Mesodermal cell (in vitro differentiated cells): ENCODE data around the gene SLC44A5.
"Not testable (repeated sequence)": the region's sequence is repeated elsewhere in the genome, so short reads cannot be mapped to it uniquely, and the experiment has no call there.

Experiments used
- H3K27ac ChIP-seq: 2 replicates; pipeline ENCODE4 v1.7.0; 2013; ENCODE audit warnings: mild to moderate bottlenecking, low read depth, low read length, moderate library complexity; ENCODE audit not compliant: severe bottlenecking
- H3K36me3 ChIP-seq: 2 replicates; pipeline ENCODE4 v1.7.1; 2013; ENCODE audit warnings: mild to moderate bottlenecking, low read length, moderate library complexity; ENCODE audit not compliant: control insufficient read depth, insufficient read depth
- H3K4me1 ChIP-seq: one replicate; pipeline ENCODE4 v1.7.1; 2013; ENCODE audit warnings: mild to moderate bottlenecking, low read length; ENCODE audit not compliant: insufficient read depth, control insufficient read depth, poor library complexity, severe bottlenecking
- H3K4me3 ChIP-seq: 2 replicates; pipeline ENCODE4 v1.7.0; 2013; ENCODE audit warnings: low read length, control low read depth, mild to moderate bottlenecking; ENCODE audit not compliant: insufficient read depth, poor library complexity, severe bottlenecking; ENCODE audit errors: extremely low read depth
- H3K9me3 ChIP-seq: 2 replicates; pipeline ENCODE4 v1.7.1; 2013; ENCODE audit warnings: mild to moderate bottlenecking, low read length, moderate library complexity; ENCODE audit not compliant: control insufficient read depth
- WGBS, 2 experiments: methylation state at CpG; one replicate each; pipeline ENCODE4 v1.1.5; 2013; ENCODE audit warnings: missing lambda C conversion rate in 2 of 2; ENCODE audit not compliant: insufficient coverage in 2 of 2; 5-methylcytosine and 5-hydroxymethylcytosine counted together

Gene SLC44A5

GRCh38 chr1:75375476-75376447, 235.2 kb downstream of the SLC44A5 start:
- Histone ChIP-seq H3K4me3 (peak overlapping the region; percentile 27), H3K27ac (peak overlapping the region; percentile 5)
- H3K4me1 ChIP-seq, H3K9me3 ChIP-seq, H3K36me3 ChIP-seq: not testable (repeated sequence)
- 15 to 52% methylated on average over 4 to 5 of the region's 25 CpGs for WGBS, 2 experiments

DNA sequence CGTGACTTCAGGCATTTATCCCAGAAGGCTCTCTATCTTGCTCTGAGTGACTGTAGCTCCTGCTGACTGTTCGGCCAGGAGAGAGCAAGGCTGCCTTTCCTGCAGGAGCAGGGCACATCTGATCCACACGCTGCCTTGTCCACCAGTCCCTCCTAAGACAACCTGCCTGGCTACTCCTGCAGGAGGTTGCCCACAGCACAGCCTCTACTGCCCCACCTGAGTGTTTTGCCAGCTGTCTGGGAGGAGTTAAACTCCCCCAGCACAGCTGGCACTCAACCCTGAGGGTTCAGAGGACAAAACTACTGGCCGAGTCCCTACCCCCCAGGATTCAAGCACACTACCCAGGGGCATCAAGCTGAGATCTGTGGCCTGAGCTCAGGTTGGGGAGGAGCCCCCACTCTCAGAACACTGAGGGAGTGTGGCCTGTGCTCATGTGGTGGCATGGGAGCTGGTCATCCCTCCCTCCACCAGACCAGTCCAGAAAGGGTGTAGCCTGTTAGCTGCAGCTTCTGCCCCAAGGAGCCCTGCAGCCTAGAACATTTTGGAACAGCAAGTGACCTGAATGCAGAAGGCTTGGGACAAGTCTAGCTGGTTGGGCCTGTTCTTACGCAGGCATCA, 237.3 kb downstream of the SLC44A5 start:
- Histone ChIP-seq H3K4me1 (no peaks in the 10 kb centered on the region), H3K9me3 (no peaks in the 10 kb centered on the region), H3K27ac (no peak overlapping the region), H3K4me3 (no peak overlapping the region), H3K36me3 (no peaks in the 10 kb centered on the region)
- WGBS, 2 experiments, result 87 to 93% methylated on average over 4 to 5 of the region's 5 CpGs

DNA sequence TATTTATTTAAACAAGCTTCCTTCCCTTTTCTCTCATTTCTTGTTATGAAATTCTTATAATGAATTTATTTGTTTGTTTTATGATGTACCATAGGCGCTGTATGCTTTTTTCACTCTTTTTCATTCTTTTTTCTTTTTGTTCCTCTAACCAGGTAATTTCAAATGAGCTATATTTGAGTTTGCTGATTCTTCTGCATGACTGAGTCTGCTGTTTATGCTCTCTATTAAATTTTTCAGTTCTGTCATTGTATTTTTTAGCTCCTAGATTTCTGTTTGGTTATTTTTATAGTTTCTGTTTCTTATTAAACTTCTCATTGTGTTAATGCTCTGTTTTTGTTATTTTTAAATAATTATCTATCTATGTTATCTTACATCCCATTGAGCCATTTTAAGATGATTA, 244.3 kb downstream of the SLC44A5 start:
- peaks cover 4% of the 10 kb centered on the region for H3K9me3 ChIP-seq
- H3K27ac ChIP-seq, result no peak overlapping the region
- H3K4me1 ChIP-seq, result no peaks in the 10 kb centered on the region
- H3K36me3 ChIP-seq, result peaks cover 4% of the 10 kb centered on the region
- WGBS, 2 experiments, result no CpG with 5 or more reads among the region's 1 CpG
- H3K4me3 ChIP-seq, result no peak overlapping the region

DNA sequence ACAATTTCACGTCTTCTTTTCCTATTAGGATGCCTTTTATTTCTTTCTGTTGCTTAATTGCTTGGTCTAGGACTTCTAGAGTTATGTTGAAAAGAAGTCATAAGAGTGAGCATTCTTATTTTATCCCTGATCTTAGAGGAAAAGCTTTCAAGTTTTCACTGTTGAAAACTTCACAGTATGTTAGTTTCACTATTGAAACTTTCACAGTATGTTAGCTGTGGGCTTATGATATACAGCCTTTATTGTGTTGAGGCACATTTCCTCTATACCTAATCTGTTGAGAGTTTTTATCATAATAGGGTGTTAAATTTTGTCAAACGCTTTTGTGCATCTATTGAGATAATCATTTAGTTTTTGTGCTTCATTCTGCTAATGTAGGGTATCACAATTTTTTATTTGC, 249.7 kb downstream of the SLC44A5 start:
- no peak overlapping the region for H3K27ac ChIP-seq
- 80% methylated on average over 1 of the region's 2 CpGs; no CpG with 5 or more reads in 1 of the 2 experiments for WGBS, 2 experiments
- H3K9me3 ChIP-seq, result no peaks in the 10 kb centered on the region
- no peaks in the 10 kb centered on the region for H3K4me1 ChIP-seq
- H3K4me3 ChIP-seq, result no peak overlapping the region
- no peaks in the 10 kb centered on the region for H3K36me3 ChIP-seq

DNA sequence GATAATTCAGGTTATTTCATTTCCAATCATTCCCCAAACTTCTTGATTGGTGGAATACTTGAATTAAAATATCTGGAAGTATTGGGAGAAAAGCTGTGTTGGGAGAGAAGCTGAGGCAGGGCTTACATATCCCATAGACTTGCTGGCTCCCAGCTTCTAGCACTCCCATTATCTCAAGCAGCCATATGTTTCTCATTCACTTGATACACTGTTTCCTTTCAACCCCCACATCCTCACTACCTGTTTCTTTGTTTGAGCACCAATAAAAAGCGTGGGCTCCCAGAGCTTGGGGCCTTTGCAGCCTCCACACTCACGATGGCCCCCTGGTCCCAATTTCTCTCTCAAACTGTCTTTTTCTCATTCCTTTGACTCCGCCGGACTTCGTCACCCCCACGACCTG, 256.6 kb downstream of the SLC44A5 start:
- whole genome bisulfite sequencing, 2 experiments, result 92 to 97% methylated on average over 4 to 6 of the region's 6 CpGs
- not testable (repeated sequence) for H3K9me3 ChIP-seq, H3K4me1 ChIP-seq, H3K36me3 ChIP-seq, H3K27ac ChIP-seq, H3K4me3 ChIP-seq

- no peak overlapping the region for H3K27ac ChIP-seq
Observed at GRCh38 chr1:75353051-75353450, 257.9 kb downstream of the SLC44A5 start.

DNA sequence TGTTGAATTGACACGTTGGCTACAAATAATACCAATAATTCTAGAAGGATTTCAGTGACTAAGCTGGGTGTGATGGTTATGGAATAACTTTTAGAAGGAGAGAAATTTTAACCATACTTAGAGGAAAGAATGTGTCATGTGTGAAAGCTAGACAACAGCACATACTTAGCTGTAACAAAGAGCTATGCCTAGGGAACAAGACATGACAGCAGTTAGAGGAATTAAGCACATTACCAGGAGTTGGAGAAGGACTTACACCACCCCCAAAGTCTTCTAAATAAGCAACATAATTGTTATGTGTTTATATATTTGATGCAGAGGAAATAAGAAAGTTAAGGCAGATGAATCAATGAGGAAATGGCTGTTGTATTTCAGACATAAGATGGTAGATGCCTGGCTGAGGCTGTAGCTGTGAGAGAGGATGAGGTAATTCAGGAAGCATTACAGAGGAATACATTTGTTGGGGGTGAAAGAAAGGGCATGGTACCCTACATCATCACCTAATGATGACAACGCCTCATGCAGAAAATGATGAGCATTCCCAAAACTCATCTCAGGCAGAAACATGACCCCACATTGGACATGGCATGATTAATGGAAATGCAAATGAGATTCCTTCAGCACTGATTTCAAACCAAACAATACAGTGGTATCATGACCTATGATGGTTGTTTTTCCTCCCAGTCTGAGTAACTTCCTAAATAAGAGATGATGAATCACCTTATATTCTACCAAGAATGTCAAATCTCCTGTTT, 265.2 kb downstream of the SLC44A5 start:
- no peak overlapping the region for H3K4me3 ChIP-seq
- H3K4me1 ChIP-seq, result peaks cover 5% of the 10 kb centered on the region
- WGBS, 2 experiments, result no CpG with 5 or more reads among the region's 2 CpGs
- H3K36me3 ChIP-seq, result no peaks in the 10 kb centered on the region
- no peaks in the 10 kb centered on the region for H3K9me3 ChIP-seq
- peak overlapping the region; percentile 59 for H3K27ac ChIP-seq

More at GRCh38 chr1:75353051-75353450, 257.9 kb downstream of the SLC44A5 start:
- no peaks in the 10 kb centered on the region for H3K9me3 ChIP-seq
- no peak overlapping the region for H3K4me3 ChIP-seq
- WGBS, 2 experiments, result no CpG with 5 or more reads among the region's 2 CpGs
- H3K4me1 ChIP-seq, result no peaks in the 10 kb centered on the region
- no peaks in the 10 kb centered on the region for H3K36me3 ChIP-seq

GRCh38 chr1:75342786-75343185, 268.1 kb downstream of the SLC44A5 start:
- Histone ChIP-seq H3K4me3 (no peak overlapping the region), H3K9me3 (no peaks in the 10 kb centered on the region), H3K4me1 (peaks cover 5% of the 10 kb centered on the region), H3K36me3 (no peaks in the 10 kb centered on the region), H3K27ac (no peak overlapping the region)
- WGBS, 2 experiments, result 70 to 90% methylated on average over 2 to 3 of the region's 4 CpGs

GRCh38 chr1:75341537-75341936, 269.4 kb downstream of the SLC44A5 start:
- no peaks in the 10 kb centered on the region for H3K9me3 ChIP-seq
- no peaks in the 10 kb centered on the region for H3K36me3 ChIP-seq
- H3K4me3 ChIP-seq, result no peak overlapping the region
- H3K27ac ChIP-seq, result no peak overlapping the region
- H3K4me1 ChIP-seq, result peaks cover 5% of the 10 kb centered on the region
- WGBS, 2 experiments, result 89 to 100% methylated on average over 3 of the region's 3 CpGs

DNA sequence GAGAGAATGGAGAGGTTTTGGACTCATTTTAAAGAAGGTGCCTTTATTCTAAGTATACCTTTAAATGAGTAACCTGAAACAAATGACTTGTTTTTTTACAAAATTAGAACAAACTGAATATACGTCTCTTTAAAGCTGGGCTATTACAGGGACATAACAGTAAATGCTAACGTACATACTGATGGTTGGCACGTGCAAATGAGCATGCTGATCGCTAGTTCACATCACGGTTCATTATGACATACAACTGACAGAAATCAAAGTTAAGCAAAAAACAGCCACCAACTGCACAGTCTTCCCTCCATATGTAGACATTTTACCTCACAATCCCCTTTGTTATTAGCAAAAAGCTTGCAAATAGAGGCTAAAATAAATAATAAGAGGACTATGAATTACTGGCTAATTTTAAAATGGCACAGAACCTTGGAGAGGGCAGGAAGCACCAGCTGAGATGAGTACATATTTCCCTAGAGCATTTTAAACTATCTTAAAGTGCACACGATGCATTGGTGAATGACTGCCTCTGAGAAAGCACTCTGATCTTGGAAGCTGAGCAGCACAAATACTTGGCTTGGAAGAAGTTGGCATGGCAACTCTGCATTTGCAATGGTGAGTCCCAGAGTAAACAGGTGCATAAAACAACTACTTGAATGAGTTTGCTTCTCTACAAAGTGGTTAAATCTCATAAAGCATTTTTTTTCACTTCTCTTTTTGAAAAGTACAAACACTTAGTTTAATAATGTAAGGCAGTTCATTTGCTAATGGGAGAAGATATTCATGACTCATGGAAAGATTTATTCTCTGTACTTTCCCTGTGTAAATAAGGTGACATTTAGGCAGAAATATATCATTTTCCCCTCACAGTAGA, 272.1 kb downstream of the SLC44A5 start:
- no peak overlapping the region for H3K27ac ChIP-seq
- WGBS, 2 experiments, result 83 to 86% methylated on average over 5 to 6 of the region's 6 CpGs
- H3K9me3 ChIP-seq, result no peaks in the 10 kb centered on the region
- H3K36me3 ChIP-seq, result no peaks in the 10 kb centered on the region
- H3K4me3 ChIP-seq, result no peak overlapping the region
- no peaks in the 10 kb centered on the region for H3K4me1 ChIP-seq
